HepG2 (cell line): ENCODE results near the gene PODXL2. TPM values are rescaled to one million over a fixed set of nuclear protein-coding genes. Genes with fewer than 3 reads are reported as not detected.

Experiments used
- BRCA1 ChIP-seq: sonication (generic); formaldehyde crosslinking; IDR thresholded peaks from 2 replicates; pipeline ENCODE4 v1.4.0; 2020; ENCODE audit warnings: missing genetic modification reagents
- CAMTA2 ChIP-seq: sonication (generic); formaldehyde crosslinking; IDR thresholded peaks from 2 replicates; pipeline ENCODE4 v1.4.0; 2020; ENCODE audit warnings: mild to moderate bottlenecking, missing genetic modification reagents, borderline replicate concordance
- CREB1 ChIP-seq, 2 experiments: fragments of 450-650 bp in 1 of 2; IDR thresholded peaks; 2 replicates each; pipeline ENCODE4 v1.6.1; 2016 to 2017; ENCODE audit warnings: control low read depth in 1 of 2, mild to moderate bottlenecking in 1 of 2, missing compliant biosample characterization in 1 of 2, missing genetic modification characterization in 1 of 2
- EHMT2 ChIP-seq: fragments of 200-600 bp; sonication (generic); IDR thresholded peaks from 2 replicates; pipeline ENCODE4 v1.7.0; 2017; ENCODE audit warnings: antibody characterized with exemption, low read depth, low read length, borderline replicate concordance
- GABPA ChIP-seq, 2 experiments: IDR thresholded peaks; 2 replicates each; pipeline ENCODE4 v1.6.1; 2011 to 2016; ENCODE audit warnings: low read depth in 2 of 2, low read length in 1 of 2, missing biosample characterization in 1 of 2, missing genetic modification characterization in 1 of 2
- HES4 ChIP-seq: sonication (generic); formaldehyde crosslinking; IDR thresholded peaks from 2 replicates; pipeline ENCODE4 v1.9.0; 2021; ENCODE audit warnings: mild to moderate bottlenecking, missing genetic modification reagents, borderline replicate concordance
- HHEX ChIP-seq: IDR thresholded peaks from 2 replicates; pipeline ENCODE4 v1.6.1; 2016; ENCODE audit warnings: control low read depth
- HNRNPLL ChIP-seq: fragments of 200-400 bp; formaldehyde crosslinking; IDR thresholded peaks from 2 replicates; pipeline ENCODE4 v1.6.1; 2017; ENCODE audit warnings: mild to moderate bottlenecking, low read depth, low read length; ENCODE audit not compliant: poor library complexity, severe bottlenecking
- JUN ChIP-seq: sonication (generic); formaldehyde crosslinking; IDR thresholded peaks from 2 replicates; pipeline ENCODE4 v1.4.0; 2020; ENCODE audit warnings: mild to moderate bottlenecking, missing genetic modification reagents
- KDM5A ChIP-seq: fragments of 200-600 bp; sonication (generic); IDR thresholded peaks from 2 replicates; pipeline ENCODE4 v1.7.0; 2018; ENCODE audit warnings: antibody characterized with exemption, mild to moderate bottlenecking, low read length, borderline replicate concordance
- NPAS2 ChIP-seq: sonication (generic); formaldehyde crosslinking; IDR thresholded peaks from 2 replicates; pipeline ENCODE4 v1.8.0; 2022; ENCODE audit warnings: mild to moderate bottlenecking, missing genetic modification reagents, borderline replicate concordance
- ZNF205 ChIP-seq: IDR thresholded peaks from 2 replicates; pipeline ENCODE4 v1.6.1; 2018; ENCODE audit warnings: missing biosample characterization, missing genetic modification reagents
- ZNF264 ChIP-seq: sonication (generic); formaldehyde crosslinking; IDR thresholded peaks from 2 replicates; pipeline ENCODE4 v1.4.0; 2020; ENCODE audit warnings: missing genetic modification reagents
- ZNF761 ChIP-seq: sonication (generic); formaldehyde crosslinking; conservative IDR thresholded peaks from 2 replicates; pipeline ENCODE4 v1.4.0; 2020; ENCODE audit warnings: mild to moderate bottlenecking, missing genetic modification reagents
- ZNF878 ChIP-seq: sonication (generic); formaldehyde crosslinking; IDR thresholded peaks from 2 replicates; pipeline ENCODE4 v1.8.1; 2023; ENCODE audit warnings: mild to moderate bottlenecking, missing genetic modification reagents, moderate library complexity
- polyA plus RNA-seq, 8 experiments: library from polyadenylated mRNA; depleted of rRNA in 3 of 8; stranded (reverse) in 7 of 8; unstranded in 1 of 8; fragments of >200 nt; fragmentation: Illumina TruSeq in 4 of 8; extraction: Trizol in 4 of 8; gene quantifications; 2 replicates each; pipeline versions ENCODE4 v1.2.1 to v1.2.3, GENCODE V29; 2011 to 2016; ENCODE audit warnings: low read depth in 4 of 8, missing spikeins in 1 of 8, mixed read lengths in 1 of 8; ENCODE audit not compliant: insufficient read depth in 1 of 8
- total RNA-seq, 5 experiments: library from RNA; depleted of rRNA; stranded (reverse); fragments of >200 nt; fragmentation: Illumina TruSeq; extraction: Trizol; gene quantifications; 2 replicates each; pipeline ENCODE4 v1.2.3, GENCODE V29; 2016; ENCODE audit warnings: low read depth in 1 of 5
- TF ChIP-seq, protein P1 (sequence below): sonication (generic); formaldehyde crosslinking; IDR thresholded peaks from 2 replicates; pipeline ENCODE4 v1.4.0; 2020; ENCODE audit warnings: mild to moderate bottlenecking, low read depth, missing genetic modification reagents
- TF ChIP-seq, protein P2 (sequence below): IDR thresholded peaks from 2 replicates; pipeline ENCODE4 v1.6.1; 2016; ENCODE audit warnings: mild to moderate bottlenecking, missing biosample characterization, missing genetic modification reagents
- TF ChIP-seq, protein P3 (sequence below): sonication (generic); formaldehyde crosslinking; IDR thresholded peaks from 2 replicates; pipeline ENCODE4 v1.5.1; 2020; ENCODE audit warnings: missing genetic modification reagents, mild to moderate bottlenecking, borderline replicate concordance
- TF ChIP-seq, protein P4 (sequence below): fragments of 450-650 bp; IDR thresholded peaks from 2 replicates; pipeline ENCODE4 v1.6.1; 2016
- TF ChIP-seq, protein P5 (sequence below): sonication (generic); formaldehyde crosslinking; IDR thresholded peaks from 2 replicates; pipeline ENCODE4 v1.5.1; 2020; ENCODE audit warnings: mild to moderate bottlenecking, missing genetic modification reagents

PODXL2 gene
- total and polyA plus RNA-seq, 2 of the 13 experiments (the other 11 are each of a cell fraction or from before 2014, with no cell fraction given): 20.4 to 25.1 TPM

DNA sequence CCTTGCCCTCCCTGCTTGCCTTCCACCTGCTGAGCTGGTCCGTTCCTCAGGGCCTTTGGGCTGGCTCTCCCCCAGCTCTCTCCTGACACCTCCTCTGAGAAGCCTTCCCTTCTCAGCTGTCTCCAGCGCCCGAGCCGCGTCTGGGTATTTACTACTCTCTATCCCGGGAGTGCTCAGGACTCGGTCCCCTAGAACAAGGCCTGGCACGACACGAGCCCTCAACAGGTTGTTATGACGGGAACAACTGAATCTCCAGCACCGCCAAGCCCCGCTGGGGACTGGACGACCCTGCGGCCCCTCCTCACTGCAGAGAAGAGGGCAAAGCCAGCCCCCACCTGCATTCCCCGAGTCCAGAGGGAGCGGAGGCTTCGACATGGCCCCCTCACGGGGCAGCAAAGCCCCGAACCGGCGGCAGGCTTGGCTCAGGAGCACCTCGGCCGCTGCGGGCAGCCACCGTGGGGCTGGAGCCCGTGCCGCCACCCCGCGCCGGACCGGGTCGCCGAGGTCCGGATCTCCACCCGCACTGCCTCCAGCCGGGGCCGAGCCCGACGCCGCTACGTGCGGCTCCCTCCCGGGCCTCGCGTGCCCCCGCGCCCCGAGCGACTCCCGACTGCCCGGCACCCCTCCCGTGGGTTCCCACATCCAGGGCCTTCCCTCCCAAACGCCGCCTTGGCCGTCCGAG is 39.2 kb upstream of the PODXL2 start (continued):
- no peak for TF ChIP-seq ZNF761 (CRISPR knock-in tag)
- TF ChIP-seq, protein P1, sequence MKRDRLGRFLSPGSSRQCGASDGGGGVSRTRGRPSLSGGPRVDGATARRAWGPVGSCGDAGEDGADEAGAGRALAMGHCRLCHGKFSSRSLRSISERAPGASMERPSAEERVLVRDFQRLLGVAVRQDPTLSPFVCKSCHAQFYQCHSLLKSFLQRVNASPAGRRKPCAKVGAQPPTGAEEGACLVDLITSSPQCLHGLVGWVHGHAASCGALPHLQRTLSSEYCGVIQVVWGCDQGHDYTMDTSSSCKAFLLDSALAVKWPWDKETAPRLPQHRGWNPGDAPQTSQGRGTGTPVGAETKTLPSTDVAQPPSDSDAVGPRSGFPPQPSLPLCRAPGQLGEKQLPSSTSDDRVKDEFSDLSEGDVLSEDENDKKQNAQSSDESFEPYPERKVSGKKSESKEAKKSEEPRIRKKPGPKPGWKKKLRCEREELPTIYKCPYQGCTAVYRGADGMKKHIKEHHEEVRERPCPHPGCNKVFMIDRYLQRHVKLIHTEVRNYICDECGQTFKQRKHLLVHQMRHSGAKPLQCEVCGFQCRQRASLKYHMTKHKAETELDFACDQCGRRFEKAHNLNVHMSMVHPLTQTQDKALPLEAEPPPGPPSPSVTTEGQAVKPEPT (CRISPR knock-in tag): no peak
- TF ChIP-seq, protein P2, sequence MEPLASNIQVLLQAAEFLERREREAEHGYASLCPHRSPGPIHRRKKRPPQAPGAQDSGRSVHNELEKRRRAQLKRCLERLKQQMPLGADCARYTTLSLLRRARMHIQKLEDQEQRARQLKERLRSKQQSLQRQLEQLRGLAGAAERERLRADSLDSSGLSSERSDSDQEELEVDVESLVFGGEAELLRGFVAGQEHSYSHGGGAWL (CRISPR knock-in tag): no peak
- TF ChIP-seq, protein P3, sequence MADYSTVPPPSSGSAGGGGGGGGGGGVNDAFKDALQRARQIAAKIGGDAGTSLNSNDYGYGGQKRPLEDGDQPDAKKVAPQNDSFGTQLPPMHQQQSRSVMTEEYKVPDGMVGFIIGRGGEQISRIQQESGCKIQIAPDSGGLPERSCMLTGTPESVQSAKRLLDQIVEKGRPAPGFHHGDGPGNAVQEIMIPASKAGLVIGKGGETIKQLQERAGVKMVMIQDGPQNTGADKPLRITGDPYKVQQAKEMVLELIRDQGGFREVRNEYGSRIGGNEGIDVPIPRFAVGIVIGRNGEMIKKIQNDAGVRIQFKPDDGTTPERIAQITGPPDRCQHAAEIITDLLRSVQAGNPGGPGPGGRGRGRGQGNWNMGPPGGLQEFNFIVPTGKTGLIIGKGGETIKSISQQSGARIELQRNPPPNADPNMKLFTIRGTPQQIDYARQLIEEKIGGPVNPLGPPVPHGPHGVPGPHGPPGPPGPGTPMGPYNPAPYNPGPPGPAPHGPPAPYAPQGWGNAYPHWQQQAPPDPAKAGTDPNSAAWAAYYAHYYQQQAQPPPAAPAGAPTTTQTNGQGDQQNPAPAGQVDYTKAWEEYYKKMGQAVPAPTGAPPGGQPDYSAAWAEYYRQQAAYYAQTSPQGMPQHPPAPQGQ (CRISPR knock-in tag): no peak
- 0 out of 2 replicates have a peak, but pooled peaks have one; percentile 50 for TF ChIP-seq HES4 (CRISPR knock-in tag)
- no peak for TF ChIP-seq GABPA (IDR thresholded peaks at IDR 0.05; ENCODE audit: low read depth, low read length)
- TF ChIP-seq GABPA (CRISPR knock-in tag; IDR thresholded peaks at IDR 0.05; ENCODE audit: low read depth): no peak
- no peak for TF ChIP-seq CREB1 (IDR thresholded peaks at IDR 0.05)
- no peak for TF ChIP-seq CREB1 (CRISPR knock-in tag; IDR thresholded peaks at IDR 0.05)
- no peak for TF ChIP-seq BRCA1
- no peak for TF ChIP-seq JUN
- TF ChIP-seq EHMT2: no peak
- TF ChIP-seq ZNF264: no peak
- TF ChIP-seq ZNF878 (CRISPR knock-in tag): no peak
- TF ChIP-seq, protein P4, sequence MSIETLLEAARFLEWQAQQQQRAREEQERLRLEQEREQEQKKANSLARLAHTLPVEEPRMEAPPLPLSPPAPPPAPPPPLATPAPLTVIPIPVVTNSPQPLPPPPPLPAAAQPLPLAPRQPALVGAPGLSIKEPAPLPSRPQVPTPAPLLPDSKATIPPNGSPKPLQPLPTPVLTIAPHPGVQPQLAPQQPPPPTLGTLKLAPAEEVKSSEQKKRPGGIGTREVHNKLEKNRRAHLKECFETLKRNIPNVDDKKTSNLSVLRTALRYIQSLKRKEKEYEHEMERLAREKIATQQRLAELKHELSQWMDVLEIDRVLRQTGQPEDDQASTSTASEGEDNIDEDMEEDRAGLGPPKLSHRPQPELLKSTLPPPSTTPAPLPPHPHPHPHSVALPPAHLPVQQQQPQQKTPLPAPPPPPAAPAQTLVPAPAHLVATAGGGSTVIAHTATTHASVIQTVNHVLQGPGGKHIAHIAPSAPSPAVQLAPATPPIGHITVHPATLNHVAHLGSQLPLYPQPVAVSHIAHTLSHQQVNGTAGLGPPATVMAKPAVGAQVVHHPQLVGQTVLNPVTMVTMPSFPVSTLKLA: no peak
- TF ChIP-seq ZNF205 (CRISPR knock-in tag): no peak
- peak; percentile 37 for TF ChIP-seq HNRNPLL
- TF ChIP-seq, protein P5, sequence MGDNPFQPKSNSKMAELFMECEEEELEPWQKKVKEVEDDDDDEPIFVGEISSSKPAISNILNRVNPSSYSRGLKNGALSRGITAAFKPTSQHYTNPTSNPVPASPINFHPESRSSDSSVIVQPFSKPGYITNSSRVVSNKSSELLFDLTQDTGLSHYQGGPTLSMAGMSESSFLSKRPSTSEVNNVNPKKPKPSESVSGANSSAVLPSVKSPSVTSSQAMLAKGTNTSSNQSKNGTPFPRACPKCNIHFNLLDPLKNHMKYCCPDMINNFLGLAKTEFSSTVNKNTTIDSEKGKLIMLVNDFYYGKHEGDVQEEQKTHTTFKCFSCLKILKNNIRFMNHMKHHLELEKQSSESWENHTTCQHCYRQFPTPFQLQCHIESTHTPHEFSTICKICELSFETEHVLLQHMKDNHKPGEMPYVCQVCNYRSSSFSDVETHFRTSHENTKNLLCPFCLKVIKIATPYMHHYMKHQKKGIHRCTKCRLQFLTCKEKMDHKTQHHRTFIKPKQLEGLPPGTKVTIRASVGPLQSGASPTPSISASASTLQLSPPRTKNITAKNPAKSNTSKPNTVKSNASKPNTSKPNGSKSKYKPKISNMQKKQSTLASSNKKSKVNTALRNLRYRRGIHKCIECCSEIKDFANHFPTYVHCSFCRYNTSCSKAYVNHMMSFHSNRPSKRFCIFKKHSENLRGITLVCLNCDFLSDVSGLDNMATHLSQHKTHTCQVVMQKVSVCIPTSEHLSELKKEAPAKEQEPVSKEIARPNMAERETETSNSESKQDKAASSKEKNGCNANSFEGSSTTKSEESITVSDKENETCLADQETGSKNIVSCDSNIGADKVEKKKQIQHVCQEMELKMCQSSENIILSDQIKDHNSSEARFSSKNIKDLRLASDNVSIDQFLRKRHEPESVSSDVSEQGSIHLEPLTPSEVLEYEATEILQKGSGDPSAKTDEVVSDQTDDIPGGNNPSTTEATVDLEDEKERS (CRISPR knock-in tag): no peak
- 0 out of 2 replicates have a peak, but pooled peaks have one; percentile 24 for TF ChIP-seq CAMTA2 (CRISPR knock-in tag)
- TF ChIP-seq KDM5A: no peak
- no peak for TF ChIP-seq NPAS2 (CRISPR knock-in tag)
- TF ChIP-seq HHEX (CRISPR knock-in tag): no peak
